Activated CD8-positive, alpha-beta T cell treated with anti-CD3 and anti-CD28 coated beads for 36 hours (primary cell): Measurements from ENCODE around the gene LRRC4C. TPM values are rescaled to one million over a fixed set of nuclear protein-coding genes. Genes with fewer than 3 reads are reported as not detected.

Source experiments
- ATAC-seq: fragments of 200-7000 bp; cut with Tn5 transposase; one replicate; pipeline ENCODE4 v1.10.0; 2021; ENCODE audit warnings: mild to moderate bottlenecking, moderate library complexity
- CTCF ChIA-PET: fragments of 350-600 bp; sonication (Branson Sonifier 250); formaldehyde crosslinking; loops from one replicate; lab custom pipeline; 2021; ENCODE audit warnings: antibody characterized with exemption; lab: Charles Lee
- POLR2A ChIA-PET: fragments of 350-600 bp; sonication (Branson Sonifier 250); formaldehyde crosslinking; loops from one replicate; lab custom pipeline; 2021; ENCODE audit warnings: antibody characterized with exemption; lab: Charles Lee
- DNase-seq: peaks from one replicate; pipeline ENCODE4 v3.0.0-alpha.2; 2020
- H3K27ac Mint-ChIP-seq: one replicate; pipeline ENCODE4 v1.8.0; 2021; ENCODE audit warnings: mild to moderate bottlenecking, mixed read lengths
- H3K27me3 Mint-ChIP-seq: one replicate; pipeline ENCODE4 v1.8.0; 2021; ENCODE audit warnings: mixed read lengths
- H3K36me3 Mint-ChIP-seq: one replicate; pipeline ENCODE4 v1.8.0; 2021; ENCODE audit warnings: low read depth, mixed read lengths
- H3K4me1 Mint-ChIP-seq: one replicate; pipeline ENCODE4 v1.8.0; 2021; ENCODE audit warnings: low read depth, mixed read lengths
- H3K4me3 Mint-ChIP-seq: one replicate; pipeline ENCODE4 v1.8.0; 2021; ENCODE audit warnings: mild to moderate bottlenecking, moderate library complexity, mixed read lengths
- H3K9me3 Mint-ChIP-seq: one replicate; pipeline ENCODE4 v1.8.0; 2021; ENCODE audit warnings: mixed read lengths
- intact Hi-C: fragments of 100-400 bp; cut with micrococcal nuclease; formaldehyde crosslinking; loops from one replicate; pipeline ENCODE4 v1.10.0; 2022
- total RNA-seq, 2 experiments: library from RNA; stranded (reverse); gene quantifications; one replicate each; pipeline ENCODE4 v1.2.3, GENCODE V29; 2021
- TF ChIP-seq, protein P1 (sequence below): fragments of 200-600 bp; IDR thresholded peaks from one replicate; pipeline ENCODE4 v1.8.0; 2022; ENCODE audit warnings: antibody characterized with exemption, mild to moderate bottlenecking

LRRC4C gene
- total RNA-seq, 2 experiments from 2014 or later: not detected

DNA sequence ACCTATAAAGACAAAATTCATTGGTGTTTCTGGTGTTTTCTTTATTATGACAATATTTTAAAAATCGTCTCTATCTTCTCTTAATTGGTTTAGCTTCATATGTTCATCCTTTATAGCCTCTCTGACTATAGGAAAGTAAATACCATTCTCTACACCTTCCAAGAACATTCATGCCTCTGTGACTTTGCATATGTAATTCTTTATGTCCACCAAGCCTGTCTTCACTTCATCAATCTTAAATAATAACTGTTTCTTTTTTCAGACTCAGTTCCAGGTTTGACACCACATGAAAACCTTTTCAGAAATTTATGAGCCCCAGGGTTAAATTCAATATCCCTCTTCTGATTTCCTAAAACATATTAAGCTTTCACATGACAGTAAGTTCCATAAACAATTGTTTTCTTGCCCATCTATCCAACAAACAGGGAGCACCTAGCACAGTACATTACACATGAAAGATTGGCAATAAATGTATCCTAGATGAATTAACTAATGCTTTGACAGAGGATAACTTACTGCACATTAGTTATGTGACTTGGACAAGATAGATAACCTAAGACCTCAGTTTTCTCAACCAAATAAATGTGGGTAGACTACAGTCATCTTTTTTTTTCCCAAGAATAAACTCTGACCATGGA, 886.1 kb downstream of the LRRC4C start:
- CTCF ChIA-PET: no interaction called here
- H3K4me1 Mint-ChIP-seq: no peaks in the 10 kb centered on the region

DNA sequence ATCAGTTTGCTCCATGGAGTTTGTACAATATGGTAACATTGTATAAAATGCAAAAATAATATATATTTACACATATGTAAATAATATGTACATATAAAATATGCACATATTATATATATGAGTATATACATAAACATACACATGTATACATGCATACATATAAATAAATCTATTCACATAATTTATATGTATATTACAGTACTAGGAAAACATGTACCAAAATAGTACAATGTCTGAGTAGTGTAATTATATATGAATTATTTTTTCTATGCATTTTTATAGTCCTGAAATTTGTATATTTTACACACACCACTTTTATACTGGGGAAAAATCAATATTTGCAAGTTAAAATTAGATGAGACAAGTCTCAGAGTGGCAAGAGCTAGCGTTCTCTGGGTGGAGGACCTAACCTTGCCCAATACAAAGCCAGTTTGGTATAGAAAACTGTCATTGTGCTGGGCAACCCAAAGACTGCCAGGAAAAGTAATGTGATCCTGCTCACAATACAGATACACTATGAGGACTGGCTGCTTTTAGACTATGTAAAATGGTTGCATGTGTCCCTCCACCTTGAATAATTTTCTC, 889.4 kb downstream of the LRRC4C start:
- CTCF ChIA-PET: no interaction called here
- no peaks in the 10 kb centered on the region for H3K4me1 Mint-ChIP-seq
- no peaks in the 10 kb centered on the region for H3K27me3 Mint-ChIP-seq

More for the DNA sequence above, 886.1 kb downstream of the LRRC4C start:
- intact Hi-C loops: no loop called here
- POLR2A ChIA-PET: no interaction called here
- TF ChIP-seq, protein P1, sequence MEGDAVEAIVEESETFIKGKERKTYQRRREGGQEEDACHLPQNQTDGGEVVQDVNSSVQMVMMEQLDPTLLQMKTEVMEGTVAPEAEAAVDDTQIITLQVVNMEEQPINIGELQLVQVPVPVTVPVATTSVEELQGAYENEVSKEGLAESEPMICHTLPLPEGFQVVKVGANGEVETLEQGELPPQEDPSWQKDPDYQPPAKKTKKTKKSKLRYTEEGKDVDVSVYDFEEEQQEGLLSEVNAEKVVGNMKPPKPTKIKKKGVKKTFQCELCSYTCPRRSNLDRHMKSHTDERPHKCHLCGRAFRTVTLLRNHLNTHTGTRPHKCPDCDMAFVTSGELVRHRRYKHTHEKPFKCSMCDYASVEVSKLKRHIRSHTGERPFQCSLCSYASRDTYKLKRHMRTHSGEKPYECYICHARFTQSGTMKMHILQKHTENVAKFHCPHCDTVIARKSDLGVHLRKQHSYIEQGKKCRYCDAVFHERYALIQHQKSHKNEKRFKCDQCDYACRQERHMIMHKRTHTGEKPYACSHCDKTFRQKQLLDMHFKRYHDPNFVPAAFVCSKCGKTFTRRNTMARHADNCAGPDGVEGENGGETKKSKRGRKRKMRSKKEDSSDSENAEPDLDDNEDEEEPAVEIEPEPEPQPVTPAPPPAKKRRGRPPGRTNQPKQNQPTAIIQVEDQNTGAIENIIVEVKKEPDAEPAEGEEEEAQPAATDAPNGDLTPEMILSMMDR: no peak
- no peak overlapping the region for H3K4me3 Mint-ChIP-seq
- no peak for ATAC-seq
- no peak for DNase-seq
- H3K27me3 Mint-ChIP-seq: no peaks in the 10 kb centered on the region
- peaks cover 16% of the 10 kb centered on the region for H3K9me3 Mint-ChIP-seq
- no peaks in the 10 kb centered on the region for H3K36me3 Mint-ChIP-seq
- H3K27ac Mint-ChIP-seq: no peak overlapping the region

DNA sequence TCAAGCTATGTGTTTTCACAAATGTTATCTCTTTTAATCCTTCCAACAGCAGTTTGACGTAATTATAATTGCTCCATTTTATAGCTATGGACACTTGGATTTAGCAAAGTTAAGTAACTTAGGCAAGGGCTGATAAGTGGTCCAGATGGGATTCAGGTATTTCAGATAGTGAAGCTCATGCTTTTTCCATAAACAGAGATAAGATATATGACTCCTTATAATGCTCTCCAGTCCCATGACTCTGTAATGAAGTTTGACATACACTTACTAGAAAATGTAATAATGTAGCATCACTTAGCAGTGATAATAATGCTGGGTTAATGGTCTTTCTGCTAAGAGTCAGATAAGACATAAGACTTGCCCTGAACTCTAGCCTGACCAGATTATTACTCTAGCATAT, 892.1 kb downstream of the LRRC4C start:
- TF ChIP-seq, protein P1: no peak
- ChIA-PET CTCF (no interaction called here), POLR2A (no interaction called here)
- Mint-ChIP-seq H3K9me3 (peaks cover 22% of the 10 kb centered on the region), H3K27me3 (no peaks in the 10 kb centered on the region), H3K4me3 (no peak overlapping the region), H3K27ac (no peak overlapping the region), H3K4me1 (no peaks in the 10 kb centered on the region), H3K36me3 (no peaks in the 10 kb centered on the region)
- intact Hi-C loops: no loop called here
- DNase-seq (no peak), ATAC-seq (no peak)

More for the DNA sequence above, 889.4 kb downstream of the LRRC4C start:
- peaks cover 17% of the 10 kb centered on the region for H3K9me3 Mint-ChIP-seq
- H3K4me3 Mint-ChIP-seq: no peak overlapping the region
- intact Hi-C loops: no loop called here
- ATAC-seq: no peak
- TF ChIP-seq, protein P1: no peak
- H3K36me3 Mint-ChIP-seq: no peaks in the 10 kb centered on the region
- POLR2A ChIA-PET: no interaction called here
- H3K27ac Mint-ChIP-seq: no peak overlapping the region
- DNase-seq: no peak

DNA sequence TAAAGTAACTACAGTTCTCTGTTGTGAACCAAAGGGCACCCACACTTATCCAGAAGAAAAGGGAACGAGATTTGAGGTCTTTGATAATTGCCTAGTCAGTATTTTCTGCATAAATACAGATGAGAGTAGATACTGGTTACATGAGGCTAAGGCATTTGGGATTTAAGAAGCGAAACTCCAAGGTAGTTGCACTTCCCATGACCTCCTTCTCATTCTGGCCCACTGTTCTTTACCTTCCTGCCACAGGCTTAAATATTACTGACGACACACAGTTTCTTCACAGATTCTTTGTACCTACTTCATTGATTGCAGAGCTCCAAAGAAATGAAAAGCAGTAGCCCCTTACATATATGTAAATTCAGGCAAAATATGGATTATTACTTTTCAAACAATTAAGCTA, 915.3 kb downstream of the LRRC4C start:
- DNase-seq (no peak), ATAC-seq (no peak)
- Mint-ChIP-seq H3K9me3 (peaks cover 26% of the 10 kb centered on the region), H3K4me1 (no peaks in the 10 kb centered on the region), H3K36me3 (no peaks in the 10 kb centered on the region), H3K27me3 (no peaks in the 10 kb centered on the region), H3K4me3 (no peak overlapping the region), H3K27ac (no peak overlapping the region)
- POLR2A ChIA-PET: no interaction called here
- CTCF ChIA-PET: no interaction called here
- TF ChIP-seq, protein P1: no peak
- intact Hi-C loops: no loop called here

DNA sequence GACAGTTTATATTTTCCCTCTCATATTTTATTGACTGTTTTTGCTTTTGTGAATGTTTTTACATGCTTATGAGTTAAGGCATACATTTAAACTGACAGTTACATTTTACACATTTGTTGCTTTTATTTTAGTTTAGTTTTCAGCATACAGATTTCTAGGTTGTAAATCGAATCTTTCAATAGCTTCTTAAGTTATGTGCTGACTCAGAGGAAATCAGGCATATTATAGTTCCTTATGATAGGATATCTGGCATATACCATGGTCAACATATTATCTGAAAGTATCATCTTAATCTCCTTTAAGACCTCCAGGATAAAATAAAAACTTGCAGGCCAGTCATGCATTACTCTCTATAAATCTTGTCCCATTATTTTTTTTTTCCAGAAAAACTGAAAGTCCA, 916.6 kb downstream of the LRRC4C start:
- Mint-ChIP-seq H3K36me3 (no peaks in the 10 kb centered on the region), H3K27me3 (no peaks in the 10 kb centered on the region), H3K27ac (no peak overlapping the region), H3K9me3 (peaks cover 22% of the 10 kb centered on the region), H3K4me1 (no peaks in the 10 kb centered on the region), H3K4me3 (no peak overlapping the region)
- no peak for ATAC-seq
- ChIA-PET POLR2A (no interaction called here), CTCF (no interaction called here)
- TF ChIP-seq, protein P1: no peak
- intact Hi-C loops: no loop called here
- no peak for DNase-seq
